GM18951 (cell line): ENCODE data around the gene DCAF6.

Experiments used
- POLR2A ChIP-seq: IDR thresholded peaks from 4 replicates; pipeline ENCODE4 v1.6.1; 2011; ENCODE audit warnings: mild to moderate bottlenecking; ENCODE audit not compliant: insufficient read length, insufficient read depth; ENCODE audit errors: extremely low read depth
- in situ Hi-C: fragments of 300-500 bp; cut with MboI; formaldehyde crosslinking; loops from one replicate; pipeline ENCODE4 v1.12.0; 2022; ENCODE audit warnings: low sequenced_read_pairs, mixed read lengths, inconsistent platforms; ENCODE audit not compliant: unreplicated experiment

The DCAF6 gene

GRCh38 chr1:168083456-168084325 lies 147.2 kb downstream of the DCAF6 start:
- in situ Hi-C loops: no loop called here
- no peak for TF ChIP-seq POLR2A

- in situ Hi-C loops: no loop called here
- TF ChIP-seq POLR2A: no peak
These were observed 148.1 kb downstream of the DCAF6 start for GRCh38 chr1:168084396-168085231.

GRCh38 chr1:168085401-168085872 lies 149.0 kb downstream of the DCAF6 start:
- in situ Hi-C loops: no loop called here
- no peak for TF ChIP-seq POLR2A

GRCh38 chr1:168086438-168086837 lies 150.0 kb downstream of the DCAF6 start:
- TF ChIP-seq POLR2A: no peak
- in situ Hi-C loops: no loop called here

- in situ Hi-C loops: no loop called here
- no peak for TF ChIP-seq POLR2A
These were observed 151.2 kb downstream of the DCAF6 start for GRCh38 chr1:168087696-168088095.

- TF ChIP-seq POLR2A: no peak
These were observed 152.2 kb downstream of the DCAF6 start for GRCh38 chr1:168088511-168089325.

GRCh38 chr1:168089326-168089978 lies 153.0 kb downstream of the DCAF6 start:
- in situ Hi-C loops: no loop called here
- TF ChIP-seq POLR2A: no peak

More at GRCh38 chr1:168088511-168089325, 152.2 kb downstream of the DCAF6 start:
- in situ Hi-C loops: no loop called here

GRCh38 chr1:168089979-168090337 lies 153.5 kb downstream of the DCAF6 start:
- no peak for TF ChIP-seq POLR2A
- in situ Hi-C loops: no loop called here

- in situ Hi-C loops: no loop called here
- no peak for TF ChIP-seq POLR2A
These were observed 153.9 kb downstream of the DCAF6 start for GRCh38 chr1:168090395-168090794.

- TF ChIP-seq POLR2A: no peak
- in situ Hi-C loops: no loop called here
These were observed 154.6 kb downstream of the DCAF6 start for GRCh38 chr1:168091063-168091462.

- in situ Hi-C loops: no loop called here
- no peak for TF ChIP-seq POLR2A
These were observed 155.5 kb downstream of the DCAF6 start for GRCh38 chr1:168091720-168092550.
